ENCODE measurements around the gene IFT122. TPM values are rescaled to one million over a fixed set of nuclear protein-coding genes. Genes with fewer than 3 reads are reported as not detected.
"Not testable (repeated sequence)": the region's sequence is repeated elsewhere in the genome, so short reads cannot be mapped to it uniquely, and the experiment has no call there.

The IFT122 gene
- polyA plus RNA-seq, 2 of the 4 experiments (the other 2 are of a cell fraction): 15.0 to 17.1 TPM

DNA sequence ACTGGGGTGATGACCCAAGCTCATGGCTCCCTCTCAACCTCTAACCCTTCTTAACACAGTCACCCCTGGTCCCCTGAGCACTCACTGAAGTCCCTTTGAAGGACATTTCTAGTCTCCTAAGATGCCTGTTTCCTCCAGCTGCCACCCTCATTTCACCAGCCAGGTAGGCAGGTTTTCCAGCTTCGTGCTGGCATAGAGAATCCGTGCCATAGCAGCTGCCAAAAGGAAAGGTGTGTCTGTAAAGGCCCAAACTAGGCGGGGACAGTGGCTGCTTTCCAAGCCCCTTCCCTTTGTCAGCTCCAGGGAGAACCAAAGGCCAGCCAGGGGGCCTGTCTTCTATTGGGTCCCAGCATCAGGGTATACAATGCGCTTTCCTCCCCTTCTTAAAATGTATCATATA lies 48.4 kb upstream of the IFT122 start:
- POLR2A ChIA-PET; H3K4me3 ChIP-seq; H3K9me3 ChIP-seq; CTCF ChIA-PET; FAIRE-seq; ATAC-seq; H3K4me2 ChIP-seq; DNase-seq (ENCODE audit: low read depth in 1 of 2, low spot score in 1 of 2): not testable (repeated sequence)
- peaks cover 82% of the 10 kb centered on the region for H3K4me1 ChIP-seq
- peak overlapping the region; percentile 86 to 95 for H3K27ac ChIP-seq
- WGBS (ENCODE audit: missing lambda C conversion rate): 89% methylated on average over 4 of the region's 4 CpGs

DNA sequence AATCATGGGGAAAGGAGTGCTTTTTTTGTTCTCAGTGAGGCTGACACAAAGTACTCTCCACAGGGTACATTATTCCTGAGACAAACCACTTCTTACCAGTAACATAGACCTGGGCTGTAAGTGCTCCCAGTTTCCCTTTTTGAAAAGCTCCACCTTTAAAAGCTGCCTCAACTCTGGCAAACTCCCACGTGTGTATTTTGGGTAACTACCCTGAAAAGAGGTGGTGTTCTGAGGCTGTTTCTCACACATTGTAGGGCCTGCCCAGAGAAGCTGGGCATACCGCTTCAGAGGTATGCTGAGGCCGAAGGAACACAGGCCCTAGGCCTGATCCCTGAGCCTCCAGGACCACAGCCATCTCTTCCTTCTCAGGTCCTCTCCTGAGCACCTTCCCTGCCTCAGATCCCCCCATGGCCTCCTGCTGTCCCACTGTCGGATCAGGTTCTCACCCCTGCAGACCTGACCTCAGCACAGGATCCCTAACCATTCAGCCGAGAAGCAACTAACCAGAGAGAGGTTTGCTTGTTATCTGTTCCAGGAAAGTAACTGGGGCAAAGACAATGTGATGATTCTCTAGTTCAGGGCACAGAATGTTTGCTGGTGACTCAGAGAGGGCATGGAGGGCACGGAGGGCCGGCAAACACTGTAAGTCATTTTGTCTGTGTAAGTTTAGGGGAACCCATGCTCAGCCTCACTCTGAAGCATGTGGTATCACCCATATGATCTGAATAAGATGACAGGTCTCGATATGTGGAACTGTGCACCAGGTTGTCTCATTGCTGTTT lies 47.7 kb upstream of the IFT122 start:
- peak overlapping the region; percentile 86 to 95 for H3K27ac ChIP-seq
- peaks cover 82% of the 10 kb centered on the region for H3K4me1 ChIP-seq
- peak; percentile 23 to 25; a peak in 4 of 6 replicates for ATAC-seq
- H3K4me3 ChIP-seq; CTCF ChIA-PET; POLR2A ChIA-PET; H3K9me3 ChIP-seq; FAIRE-seq; DNase-seq (ENCODE audit: low read depth in 1 of 2, low spot score in 1 of 2): not testable (repeated sequence)
- 54% methylated on average over 7 of the region's 8 CpGs for WGBS (ENCODE audit: missing lambda C conversion rate)
- TF ChIP-seq MAX (IDR thresholded peaks at IDR 0.05): peak; percentile 35; the same call in 1 of the 2 replicates
- peak overlapping the region; percentile 57 for H3K4me2 ChIP-seq

DNA sequence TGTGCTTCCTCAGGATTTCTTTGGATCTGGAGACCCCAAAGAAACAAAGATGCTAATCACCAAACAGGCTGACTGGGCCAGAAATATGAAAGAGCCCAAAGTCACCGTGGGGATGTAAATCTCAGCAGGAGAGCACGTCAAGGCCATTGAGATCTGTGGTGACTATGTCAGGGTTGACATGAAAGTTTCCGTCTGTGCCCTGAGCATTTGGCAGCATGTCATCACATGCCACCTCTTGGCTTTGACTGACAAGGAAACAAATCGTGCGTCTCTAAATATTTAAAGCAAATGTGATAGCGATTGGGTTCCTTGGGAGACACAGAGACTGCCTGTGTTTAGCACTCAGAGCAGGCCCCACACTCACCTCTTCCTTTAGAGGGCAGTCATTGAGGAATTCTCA lies 46.8 kb upstream of the IFT122 start:
- Histone ChIP-seq H3K9me3 (no peaks in the 10 kb centered on the region), H3K27ac (peak overlapping the region; percentile 86 to 95; a peak in 5 of 6 replicates), H3K4me3 (no peak overlapping the region), H3K4me1 (peaks cover 82% of the 10 kb centered on the region), H3K4me2 (peak overlapping the region; percentile 57; the same call in 2 of the 3 replicates)
- FAIRE-seq: no peak
- no peak for ATAC-seq
- WGBS (ENCODE audit: missing lambda C conversion rate): 74% methylated on average over 6 of the region's 6 CpGs
- ChIA-PET POLR2A (no interaction called here), CTCF (no interaction called here)
- no peak for DNase-seq (ENCODE audit: low read depth in 1 of 2, low spot score in 1 of 2)
- no peak for TF ChIP-seq JUNB (IDR thresholded peaks at IDR 0.05)
- TF ChIP-seq SMC3 (IDR thresholded peaks at IDR 0.05): no peak
- TF ChIP-seq PBX3 (IDR thresholded peaks at IDR 0.05): no peak
- TF ChIP-seq USF2 (IDR thresholded peaks at IDR 0.05): no peak
- TF ChIP-seq MAX (IDR thresholded peaks at IDR 0.05): no peak; the same call in 1 of the 2 replicates
- TF ChIP-seq TP53 (CRISPR knock-in tag; IDR thresholded peaks at IDR 0.05): no peak
- no peak for TF ChIP-seq RARB (CRISPR knock-in tag; IDR thresholded peaks at IDR 0.05)
- TF ChIP-seq MAFK (IDR thresholded peaks at IDR 0.05; ENCODE audit: partially characterized antibody): no peak
- TF ChIP-seq CEBPB (IDR thresholded peaks at IDR 0.05): no peak
- TF ChIP-seq HOXB5 (CRISPR knock-in tag; IDR thresholded peaks at IDR 0.05): no peak
- no peak for TF ChIP-seq RCOR1 (IDR thresholded peaks at IDR 0.05; ENCODE audit: low read depth, low read length)
- TF ChIP-seq CBX2 (IDR thresholded peaks at IDR 0.05; ENCODE audit: borderline replicate concordance, low read depth): no peak
- TF ChIP-seq HDAC2 (IDR thresholded peaks at IDR 0.05): no peak
- TF ChIP-seq NR3C1 (IDR thresholded peaks at IDR 0.05): no peak
- no peak for TF ChIP-seq RAD21 (conservative IDR thresholded peaks at IDR 0.05 in 1 of 2, IDR thresholded peaks at IDR 0.05 in 1 of 2)
- no peak for TF ChIP-seq ZFP36 (IDR thresholded peaks at IDR 0.05; ENCODE audit: borderline replicate concordance, partially characterized antibody)
- TF ChIP-seq CHD2 (IDR thresholded peaks at IDR 0.05; ENCODE audit: low read length, partially characterized antibody): no peak
- no peak for TF ChIP-seq RNF2 (IDR thresholded peaks at IDR 0.05; ENCODE audit: borderline replicate concordance, low read depth)

DNA sequence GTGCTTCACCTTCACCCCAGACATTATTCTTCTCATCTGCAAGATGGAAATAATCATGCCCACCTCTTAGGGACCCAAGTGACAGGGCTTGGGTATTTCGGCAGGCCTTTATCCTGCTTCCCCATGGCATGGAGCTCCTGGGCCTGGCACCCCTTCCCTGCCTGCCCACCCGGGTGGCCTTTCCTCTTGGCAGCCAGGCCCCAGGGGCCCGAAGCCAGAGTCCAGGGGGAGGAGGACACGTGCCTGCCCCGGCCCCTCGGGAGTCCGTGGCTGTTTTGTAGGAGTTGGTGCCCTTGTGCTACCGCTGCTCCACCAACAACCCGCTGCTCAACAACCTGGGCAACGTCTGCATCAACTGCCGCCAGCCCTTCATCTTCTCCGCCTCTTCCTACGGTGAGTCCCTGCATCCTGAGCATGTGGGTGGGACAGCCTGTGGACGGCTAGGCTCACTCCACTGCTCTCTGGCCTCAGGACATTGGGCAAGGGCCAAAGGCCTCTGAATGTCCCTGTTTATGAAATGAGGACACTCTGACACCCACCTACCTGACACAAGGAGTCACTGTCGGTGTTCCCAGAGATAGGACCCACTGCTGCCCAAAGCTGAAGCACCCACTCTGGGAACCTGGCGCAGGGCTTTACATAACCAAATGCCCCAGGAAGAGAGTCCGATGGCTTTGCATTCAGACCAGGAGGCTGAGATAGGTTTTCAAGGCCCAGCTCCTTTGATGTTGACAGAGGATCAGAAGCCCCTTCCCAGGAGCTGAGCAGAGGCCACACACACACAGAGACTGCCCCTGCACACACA lies 46.1 kb upstream of the IFT122 start:
- ATAC-seq; POLR2A ChIA-PET; FAIRE-seq; DNase-seq (ENCODE audit: low read depth in 1 of 2, low spot score in 1 of 2); H3K9me3 ChIP-seq; H3K4me3 ChIP-seq: not testable (repeated sequence)
- WGBS (ENCODE audit: missing lambda C conversion rate): 86% methylated on average over 5 of the region's 17 CpGs
- 0 out of 3 replicates have a peak overlapping the region, but pooled peaks have one; percentile 30 for H3K4me2 ChIP-seq
- CTCF ChIA-PET: interaction anchor here (0.6 kb wide), 1 partner anchor 79 kb away, joined by 4 read pairs; no protein-coding TSS in a partner anchor
- peak overlapping the region; percentile 86 to 95; a peak in 5 of 6 replicates for H3K27ac ChIP-seq
- H3K4me1 ChIP-seq: peaks cover 78% of the 10 kb centered on the region
